GM04504 (cell line): ENCODE data around the gene RHBDD3.

Experiments used
- DNase-seq: peaks from one replicate; pipeline ENCODE4 v3.0.0-alpha.2; 2012; ENCODE audit warnings: low read depth

Gene RHBDD3

DNA sequence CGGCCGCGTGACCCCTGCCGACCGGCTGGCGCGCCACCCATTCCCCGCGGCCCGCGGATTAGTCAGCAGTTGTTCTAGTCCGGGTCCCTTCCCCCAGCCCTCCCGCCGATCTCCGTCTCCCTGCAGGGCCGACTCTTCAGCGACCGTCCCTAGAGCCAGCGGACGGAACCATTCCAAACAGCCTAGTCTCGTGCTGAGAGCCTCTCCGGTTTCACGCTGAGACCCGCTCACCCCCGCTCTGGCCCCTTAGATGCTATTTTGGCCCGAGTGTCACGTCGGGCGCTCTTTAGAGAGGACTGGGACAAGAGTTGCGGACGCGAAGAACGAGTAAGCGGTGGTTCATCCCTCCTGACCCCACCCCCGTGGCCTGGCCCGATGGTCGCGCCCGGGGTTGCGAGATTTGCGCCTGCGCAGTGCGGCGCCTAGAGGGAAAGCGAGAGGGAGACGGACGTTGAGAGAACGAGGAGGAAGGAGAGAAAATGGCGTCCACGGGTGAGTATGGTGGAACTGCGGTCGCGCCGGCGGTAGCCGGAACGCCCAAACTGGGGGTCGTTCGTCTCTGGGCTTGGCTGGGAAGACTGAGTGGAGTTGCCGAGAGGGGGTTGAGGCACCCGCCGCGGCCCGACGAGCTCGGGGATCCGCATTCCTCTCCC lies at the start of gene RHBDD3, which contains the start of gene EWSR1:
Gene RHBDD3 (minus strand): TSS at position 124 of the 653 bp plus-strand sequence. CDS start 2,355 bp downstream, outside the sequence.
Gene EWSR1 (plus strand): TSS at position 411 of the 653 bp plus-strand sequence. CDS start 69 bp downstream, at position 480.
- peak; percentile 95 for DNase-seq

DNA sequence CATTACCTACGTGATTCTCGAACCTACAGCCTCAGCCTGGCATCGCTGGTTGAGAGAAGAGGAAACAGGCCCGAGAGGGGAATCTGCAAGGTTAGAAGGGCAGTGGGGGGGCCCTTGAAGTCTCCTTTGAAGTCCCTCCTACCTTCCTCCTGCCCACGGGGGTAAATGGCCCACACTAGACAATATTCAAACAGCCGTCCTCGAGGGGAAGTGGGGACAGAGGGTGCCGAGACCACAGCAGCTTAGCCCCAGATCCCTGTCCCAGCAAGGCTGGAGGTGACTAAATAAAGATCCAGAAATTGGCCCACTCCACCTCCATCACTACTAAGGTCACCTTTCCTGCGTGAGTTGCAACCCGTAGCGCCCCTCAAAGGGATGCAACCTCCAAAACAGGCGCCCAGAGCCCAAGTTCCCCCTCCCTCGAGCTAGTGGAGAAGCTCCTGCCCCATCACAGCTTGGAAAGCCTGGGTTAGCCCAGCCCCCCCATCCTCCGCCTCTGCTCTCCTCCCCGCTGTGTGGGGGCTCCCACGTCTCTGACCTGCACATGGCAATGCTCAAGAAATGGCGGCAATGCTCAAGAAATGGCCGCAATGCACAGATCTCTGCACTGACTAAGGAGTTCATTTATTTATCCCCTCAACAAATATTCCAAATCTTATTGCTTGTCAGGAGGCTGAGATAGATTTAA lies 48.5 kb upstream of the RHBDD3 start:
- DNase-seq: no peak

DNA sequence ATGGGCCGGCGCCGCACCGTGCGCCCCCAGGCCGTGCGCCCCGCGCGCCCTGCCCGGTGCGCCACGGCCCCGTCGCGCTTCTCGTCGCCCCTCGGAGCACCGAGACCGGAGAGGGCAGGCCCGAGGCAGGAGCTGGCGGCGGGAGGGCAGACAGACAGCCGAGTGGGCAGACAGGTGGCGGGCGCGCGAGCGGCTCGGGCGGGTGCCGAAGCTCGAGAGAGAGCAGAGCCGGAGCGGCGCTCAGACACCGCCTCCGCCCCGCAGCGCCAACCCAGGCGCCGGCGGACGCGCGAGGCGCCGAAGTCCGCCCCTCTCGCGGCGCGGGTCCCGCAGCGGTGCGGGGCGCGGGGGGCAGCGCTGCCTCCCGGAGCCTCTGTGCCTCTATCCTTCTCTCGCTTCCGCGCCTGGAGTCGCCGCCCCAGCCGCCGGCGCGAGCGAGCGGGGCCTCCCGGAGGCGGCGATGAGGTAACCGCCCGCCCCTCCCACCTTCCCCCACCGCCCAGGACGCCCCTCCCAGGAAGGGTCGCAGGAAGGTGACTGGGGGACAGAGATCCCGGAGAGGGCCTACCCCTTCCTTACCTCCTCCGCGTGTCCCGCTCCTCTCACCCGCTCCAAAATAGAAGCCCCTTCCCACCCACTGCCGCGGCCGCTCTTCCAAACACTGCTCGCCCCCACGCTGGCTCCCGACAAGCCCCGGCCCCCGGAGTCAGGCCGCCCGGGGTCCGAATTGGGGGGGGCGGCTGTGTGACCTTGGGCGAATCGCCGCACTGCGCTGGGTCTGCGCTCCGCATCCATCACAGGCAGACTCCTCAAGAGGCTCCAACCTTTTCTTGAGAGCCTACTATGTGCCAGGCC lies 47.7 kb upstream of the RHBDD3 start, which contains the start of gene RASL10A:
Gene RASL10A (minus strand): TSS at position 412 of the 855 bp plus-strand sequence. CDS start 451 bp downstream, outside the sequence.
- DNase-seq: no peak

DNA sequence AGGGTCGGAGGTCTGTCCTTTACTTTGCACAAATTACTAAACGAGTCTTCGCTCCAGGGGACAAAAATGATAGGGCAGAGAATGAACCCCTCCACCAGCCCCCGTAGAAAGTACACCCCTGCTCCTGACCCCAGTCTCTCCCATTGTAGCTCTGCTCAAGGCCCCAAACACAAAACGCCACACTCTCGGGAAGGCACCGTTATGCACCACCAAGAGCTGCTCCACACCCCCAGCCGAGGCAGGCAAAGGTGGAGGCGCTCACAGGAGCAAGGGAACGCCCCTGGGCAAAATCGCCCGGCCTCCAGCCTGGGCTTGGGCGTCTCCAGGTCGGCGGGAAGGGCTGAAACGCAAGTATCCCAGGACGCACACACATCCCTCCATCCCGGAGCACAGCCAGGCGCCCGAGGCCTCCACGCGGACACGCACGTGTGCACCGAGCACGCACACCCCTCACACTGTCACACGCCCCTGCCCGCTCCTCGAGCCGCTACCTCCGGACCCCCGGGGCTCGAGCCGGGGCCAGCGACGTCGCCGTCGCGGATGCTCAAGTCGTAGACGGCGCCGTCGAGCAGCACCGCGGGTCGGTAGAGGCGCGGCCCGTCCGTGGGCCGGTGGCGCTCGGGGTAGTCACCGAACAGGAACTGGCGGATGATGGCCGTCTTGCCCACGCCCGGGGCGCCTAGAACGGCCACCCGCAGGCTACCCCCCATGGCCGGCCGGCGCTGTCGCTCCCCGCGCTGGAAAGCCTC lies 46.9 kb upstream of the RHBDD3 start:
- DNase-seq: no peak

DNA sequence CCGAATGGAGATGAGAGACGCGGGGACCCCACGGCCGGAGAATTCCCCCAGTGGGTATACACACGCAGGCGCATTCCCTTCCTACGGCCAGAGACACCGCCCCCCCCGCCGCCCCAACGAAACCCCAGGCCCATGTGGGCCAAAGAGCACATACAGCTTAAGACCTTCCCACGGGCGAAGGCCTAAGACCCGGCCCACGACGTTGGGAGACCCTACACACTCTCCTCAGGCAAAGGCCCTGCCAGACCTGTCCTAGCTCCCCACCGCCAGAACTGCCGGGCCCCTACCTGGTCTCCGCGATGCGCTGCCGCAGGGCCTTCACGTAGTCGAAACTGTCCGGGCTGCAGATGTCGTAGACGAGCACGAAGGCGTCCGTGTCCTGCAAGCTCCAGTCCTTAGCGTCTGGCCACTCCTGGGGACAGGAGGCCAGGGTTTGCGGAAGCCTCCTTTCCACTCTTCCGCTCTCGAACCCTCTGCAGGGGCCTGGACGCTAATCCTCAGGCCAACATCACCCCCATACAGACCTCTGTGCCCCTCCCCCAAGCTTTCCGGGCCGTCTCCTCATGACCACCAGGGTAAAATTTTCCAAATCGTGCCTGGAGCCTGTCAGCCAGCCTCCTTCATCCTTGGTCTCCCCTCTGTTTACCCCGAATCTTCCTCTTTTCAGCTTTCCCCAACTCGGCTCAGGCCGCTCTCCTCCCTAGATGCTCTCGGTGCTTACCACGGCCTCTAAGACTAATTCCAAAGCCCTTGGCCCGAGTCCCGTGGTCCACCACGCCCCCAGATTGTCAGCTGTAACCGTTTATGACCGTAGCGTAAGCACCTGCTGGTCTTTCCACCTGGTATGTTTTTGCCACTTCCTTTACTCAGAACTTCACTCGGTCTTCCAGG lies 46.0 kb upstream of the RHBDD3 start:
- DNase-seq: no peak

DNA sequence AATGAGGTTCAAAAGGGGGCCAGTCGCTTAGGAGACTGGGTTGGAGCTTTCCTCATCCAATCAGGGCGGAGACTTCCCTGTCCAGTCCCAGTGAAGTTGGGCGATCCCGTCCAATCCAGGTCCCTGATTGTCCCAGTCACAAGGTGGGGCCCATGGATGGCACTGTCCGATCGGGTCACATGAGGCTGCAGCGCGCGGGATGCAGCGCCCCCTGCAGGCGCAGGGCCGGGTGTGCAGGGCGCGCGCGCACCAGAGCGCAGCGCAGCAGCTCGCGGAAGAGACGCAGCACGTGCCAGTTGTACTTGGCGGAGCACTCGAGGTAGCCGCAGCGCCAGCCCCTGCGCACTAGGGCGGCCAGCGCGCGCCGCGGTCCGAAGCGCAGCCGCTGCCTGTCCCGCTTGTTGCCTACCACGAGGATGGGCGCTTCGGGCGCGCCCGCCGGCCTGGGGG lies 45.4 kb upstream of the RHBDD3 start:
- no peak for DNase-seq

DNA sequence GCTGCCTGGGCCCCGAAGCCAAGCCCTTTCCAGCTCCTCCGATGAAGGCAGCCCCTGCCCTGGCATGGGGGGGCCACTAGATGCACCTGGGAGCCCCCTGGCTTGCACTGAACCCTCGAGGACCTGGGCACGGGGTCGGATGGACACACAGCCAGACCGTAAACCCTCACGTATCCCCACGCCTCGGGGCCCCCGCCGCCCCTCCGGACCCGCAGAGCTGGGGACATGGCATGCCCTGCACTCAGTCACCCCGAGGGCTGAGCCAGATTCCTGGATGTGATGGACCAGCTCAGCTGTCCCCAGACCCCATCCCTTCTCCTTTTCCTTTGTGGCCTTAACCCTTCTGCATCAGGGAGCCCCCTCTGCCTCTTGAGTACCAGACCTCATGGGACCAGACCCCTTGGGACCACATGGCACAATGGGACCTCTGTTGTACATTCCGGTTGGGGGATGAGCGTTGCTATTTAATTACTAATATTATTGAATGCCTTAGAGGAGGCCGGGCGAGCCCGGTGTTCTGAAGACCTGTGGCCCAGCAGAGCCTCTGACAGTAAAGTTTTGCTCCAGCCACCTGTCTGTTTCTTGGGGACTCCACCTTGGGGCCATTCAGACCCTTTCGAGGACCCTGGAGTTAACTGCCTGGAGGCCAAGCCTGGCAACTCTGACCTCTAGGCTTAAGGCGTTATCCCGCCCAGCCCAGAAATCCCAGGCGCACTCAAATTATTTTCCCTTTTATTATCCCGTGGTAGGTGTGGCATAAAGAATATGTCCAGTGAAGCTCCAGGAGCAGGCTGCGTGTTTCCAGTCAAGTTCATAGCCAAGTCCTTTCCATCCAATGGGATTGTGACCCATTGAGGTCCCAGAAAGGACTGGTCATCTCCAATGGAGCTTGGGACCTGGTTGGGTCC lies 44.7 kb upstream of the RHBDD3 start:
- no peak for DNase-seq

DNA sequence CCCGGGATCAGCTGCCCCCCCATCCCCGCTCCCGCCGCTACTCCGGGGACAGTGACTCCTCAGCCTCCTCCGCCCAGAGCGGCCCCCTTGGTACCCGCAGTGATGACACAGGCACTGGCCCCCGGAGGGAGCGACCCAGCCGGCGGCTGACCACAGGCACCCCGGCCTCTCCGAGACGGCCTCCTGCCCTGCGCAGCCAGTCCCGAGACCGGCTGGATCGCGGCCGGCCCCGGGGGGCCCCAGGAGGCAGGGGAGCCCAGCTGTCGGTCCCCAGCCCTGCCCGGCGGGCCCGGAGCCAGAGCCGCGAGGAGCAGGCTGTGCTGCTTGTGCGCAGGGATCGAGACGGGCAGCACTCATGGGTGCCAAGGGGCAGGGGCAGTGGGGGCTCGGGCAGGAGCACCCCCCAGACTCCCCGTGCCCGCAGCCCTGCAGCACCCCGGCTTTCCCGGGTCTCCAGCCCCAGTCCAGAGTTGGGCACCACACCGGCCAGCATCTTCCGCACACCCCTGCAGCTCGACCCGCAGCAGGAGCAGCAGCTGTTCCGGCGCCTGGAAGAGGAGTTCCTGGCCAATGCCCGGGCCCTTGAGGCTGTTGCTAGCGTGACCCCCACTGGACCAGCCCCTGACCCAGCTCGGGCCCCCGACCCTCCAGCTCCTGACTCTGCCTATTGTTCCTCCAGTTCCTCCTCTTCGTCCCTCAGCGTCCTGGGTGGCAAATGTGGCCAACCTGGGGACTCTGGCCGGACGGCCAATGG lies 43.9 kb upstream of the RHBDD3 start:
- no peak for DNase-seq

DNA sequence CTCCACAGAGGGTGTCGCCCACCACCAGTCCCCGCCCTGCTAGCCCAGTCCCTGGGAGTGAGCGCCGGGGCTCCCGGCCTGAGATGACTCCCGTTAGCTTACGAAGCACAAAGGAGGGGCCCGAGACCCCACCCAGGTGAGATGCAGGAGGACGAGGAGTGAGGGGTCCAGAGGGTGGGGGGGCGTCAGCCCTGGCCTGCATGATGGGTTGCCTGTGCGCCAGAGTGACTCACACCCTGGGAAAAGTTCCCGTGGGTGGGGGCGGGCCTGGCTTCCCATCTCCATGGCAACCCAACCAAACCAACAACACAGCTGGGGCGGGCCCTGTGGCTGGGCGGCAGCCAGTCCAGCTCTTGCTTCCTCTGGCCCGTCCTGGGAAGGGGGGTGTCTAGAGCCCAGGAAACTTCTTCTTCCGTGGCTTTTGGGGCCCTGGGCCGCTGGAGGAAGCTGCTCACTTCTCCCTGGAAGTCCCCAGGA lies 43.1 kb upstream of the RHBDD3 start:
- DNase-seq: peak; percentile 97

DNA sequence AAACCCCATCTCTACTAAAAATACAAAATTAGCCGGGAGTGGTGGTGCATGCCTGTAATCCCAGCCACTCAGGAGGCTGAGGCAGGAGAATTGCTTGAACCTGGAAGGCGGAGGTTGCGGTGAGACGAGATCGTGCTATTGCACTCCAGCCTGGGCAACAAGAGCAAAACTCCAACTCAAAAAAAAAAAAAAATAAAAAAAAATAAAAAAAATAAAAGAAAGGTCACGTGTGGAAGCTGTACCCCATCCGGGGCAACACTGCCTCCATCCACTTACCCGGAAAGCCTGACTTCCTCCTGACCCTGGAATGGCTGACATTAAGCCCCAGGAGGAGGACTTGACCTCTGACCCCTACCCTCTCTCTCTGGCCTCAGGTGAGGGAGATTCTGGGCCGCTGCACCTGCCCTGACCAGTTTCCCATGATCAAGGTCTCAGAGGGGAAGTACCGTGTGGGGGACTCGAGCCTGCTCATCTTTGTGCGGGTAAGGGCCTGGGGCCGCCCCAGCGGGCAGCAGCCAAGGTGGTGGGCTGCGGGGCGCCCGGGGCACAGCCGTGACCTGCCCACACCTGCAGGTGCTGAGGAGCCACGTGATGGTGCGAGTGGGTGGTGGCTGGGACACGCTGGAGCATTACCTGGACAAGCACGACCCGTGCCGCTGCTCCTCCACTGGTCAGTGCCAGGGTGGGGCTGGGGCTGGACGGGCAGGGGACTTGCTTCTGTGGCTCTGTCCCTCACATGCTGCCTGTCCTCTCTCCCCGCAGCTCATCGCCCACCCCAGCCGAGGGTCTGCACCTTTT lies 42.5 kb upstream of the RHBDD3 start:
- no peak for DNase-seq

DNA sequence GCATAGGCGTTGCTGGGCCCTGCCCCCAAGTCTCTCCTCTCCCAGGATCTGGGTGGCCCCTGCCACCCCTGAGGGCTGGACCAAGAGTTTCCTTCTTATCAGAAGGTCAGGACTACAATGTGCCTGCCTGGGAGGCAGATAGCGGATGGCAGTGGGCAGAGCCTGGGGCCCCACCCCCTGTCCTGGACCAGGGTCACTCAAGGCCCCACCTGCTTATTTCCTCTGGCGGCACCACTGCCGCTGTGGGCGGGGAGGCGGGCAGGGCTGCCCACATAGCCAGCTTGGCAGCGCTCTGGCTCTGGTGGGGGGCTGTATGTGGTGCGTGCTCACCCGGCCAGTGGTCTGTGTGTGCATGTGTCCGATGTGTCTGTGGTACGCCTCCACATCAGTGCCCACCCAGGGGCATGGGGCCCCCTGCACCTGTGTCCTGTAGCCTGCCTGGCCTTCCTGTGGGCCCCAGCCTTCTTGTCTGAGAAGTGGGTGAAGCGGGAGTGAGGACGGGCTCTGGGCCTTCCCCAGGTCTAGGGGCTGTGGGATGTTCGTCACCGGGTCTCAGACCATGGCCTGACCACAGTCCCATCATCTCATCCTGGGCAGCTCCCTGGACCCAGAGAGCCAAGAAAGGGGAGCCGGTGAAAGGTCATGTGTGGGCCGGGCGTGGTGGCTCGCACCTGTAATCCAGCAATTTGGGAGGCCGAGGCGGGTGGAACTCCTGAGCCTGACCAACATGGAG lies 41.7 kb upstream of the RHBDD3 start:
- DNase-seq: no peak

DNA sequence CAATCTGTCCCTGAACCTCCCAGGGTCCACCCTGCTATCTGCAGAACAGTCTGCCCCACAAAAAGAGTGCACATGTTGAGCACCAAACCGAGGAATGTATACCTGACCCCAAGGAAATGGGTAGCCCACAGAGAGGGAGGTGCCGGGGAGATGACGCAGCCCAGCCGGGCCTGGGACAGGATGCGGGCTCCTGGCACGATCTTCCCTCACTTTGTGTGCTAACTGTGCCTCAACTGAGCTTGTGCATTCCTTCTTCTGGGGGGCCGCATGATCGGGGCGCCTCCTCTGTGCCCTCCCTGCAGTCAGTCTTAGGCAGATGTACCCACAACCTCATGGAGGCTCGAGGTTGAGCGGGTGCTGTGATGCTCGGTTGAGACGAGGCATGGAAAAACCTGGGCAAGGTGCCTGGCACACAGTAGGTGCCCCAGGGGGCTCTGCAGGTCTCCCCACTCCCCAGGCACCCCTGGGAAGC lies 41.0 kb upstream of the RHBDD3 start:
- peak; percentile 50 for DNase-seq

DNA sequence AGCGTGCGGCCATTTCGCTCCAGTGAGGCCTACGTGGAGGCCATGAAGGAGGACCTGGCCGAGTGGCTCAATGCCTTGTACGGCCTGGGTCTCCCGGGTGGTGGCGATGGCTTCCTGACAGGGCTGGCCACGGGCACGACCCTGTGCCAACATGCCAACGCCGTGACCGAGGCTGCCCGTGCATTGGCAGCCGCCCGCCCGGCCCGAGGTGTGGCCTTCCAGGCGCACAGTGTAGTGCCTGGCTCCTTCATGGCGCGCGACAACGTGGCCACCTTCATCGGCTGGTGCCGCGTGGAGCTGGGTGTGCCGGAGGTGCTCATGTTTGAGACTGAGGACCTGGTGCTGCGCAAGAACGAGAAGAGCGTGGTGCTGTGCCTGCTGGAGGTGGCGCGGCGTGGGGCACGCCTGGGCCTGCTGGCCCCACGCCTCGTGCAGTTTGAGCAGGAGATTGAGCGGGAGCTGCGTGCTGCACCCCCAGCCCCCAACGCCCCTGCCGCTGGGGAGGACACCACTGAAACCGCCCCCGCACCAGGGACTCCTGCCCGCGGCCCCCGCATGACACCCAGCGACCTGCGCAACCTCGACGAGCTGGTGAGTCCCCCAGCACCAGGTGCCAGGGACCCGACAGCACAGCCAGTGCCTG lies 40.5 kb upstream of the RHBDD3 start:
- DNase-seq: no peak

DNA sequence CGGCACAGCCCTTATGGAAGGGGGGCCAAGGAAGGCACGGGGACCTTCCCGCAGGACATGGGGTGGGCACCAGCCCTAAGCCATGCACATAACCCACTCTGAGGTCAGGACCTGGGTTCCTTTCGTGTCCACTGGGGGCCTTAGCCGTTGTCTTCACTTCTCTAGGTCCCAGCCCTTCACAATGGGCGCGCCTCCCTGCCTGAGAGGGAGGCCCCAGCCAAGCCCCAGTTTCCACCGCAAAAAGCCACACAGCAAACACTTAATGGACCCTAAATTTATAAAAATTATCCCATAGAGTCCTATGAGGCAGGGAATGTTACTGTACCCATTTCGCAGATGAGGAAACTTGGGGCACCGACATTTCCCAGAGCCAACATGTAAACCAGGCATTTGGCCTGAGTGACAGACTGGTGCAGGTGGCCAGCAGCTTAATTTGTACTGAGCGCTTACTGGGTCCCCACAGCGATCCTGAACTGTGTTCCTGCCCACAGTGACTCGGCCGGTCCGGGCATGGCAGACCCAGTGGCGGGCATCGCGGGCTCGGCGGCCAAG lies 39.9 kb upstream of the RHBDD3 start:
- no peak for DNase-seq

DNA sequence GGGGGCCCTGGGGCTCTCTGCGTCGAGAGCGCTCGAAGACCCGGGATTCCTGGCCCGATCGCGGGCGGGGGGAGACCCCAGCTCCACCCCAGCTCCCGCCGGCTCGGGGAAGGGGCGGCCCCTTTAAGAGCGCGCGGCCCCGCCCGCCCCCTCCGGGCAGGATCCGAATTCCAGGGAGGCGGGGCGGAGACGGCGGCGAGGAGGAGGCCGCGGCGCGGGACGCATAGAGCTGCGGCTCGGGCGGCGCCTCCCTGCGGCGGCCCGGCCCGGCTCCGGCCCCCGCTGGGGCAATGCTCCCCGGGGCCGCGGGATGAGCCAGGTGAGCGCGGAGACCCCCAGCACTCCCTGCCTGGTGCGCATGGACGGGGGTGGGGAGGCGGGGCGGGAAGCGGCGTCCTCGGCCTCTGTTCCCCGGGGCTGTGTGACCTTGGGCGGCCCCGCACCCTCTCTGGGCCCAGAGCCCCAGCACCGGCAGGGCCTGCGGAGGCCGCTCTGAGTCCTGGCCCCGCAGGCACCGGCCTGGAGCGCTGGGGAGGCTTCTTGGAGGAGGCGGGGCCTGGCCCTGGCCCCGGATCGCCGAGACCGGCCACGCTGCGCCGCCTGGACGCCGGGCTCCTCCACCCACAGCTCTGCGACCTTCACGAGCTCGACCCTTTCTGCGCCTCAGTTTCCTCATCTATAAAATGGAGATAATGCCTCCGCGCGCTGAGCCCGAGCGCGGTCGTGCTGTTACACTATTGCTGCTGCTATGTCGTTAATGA lies 39.2 kb upstream of the RHBDD3 start:
- peak; percentile 51 for DNase-seq
